Mesenteric fat pad (tissue), 1 donor: Measurements from ENCODE around the gene ADAM33. TPM values are rescaled to one million over a fixed set of nuclear protein-coding genes. Genes with fewer than 3 reads are reported as not detected.

Experiments used
- DNase-seq: peaks from one replicate; pipeline ENCODE4 v3.0.0-alpha.2; 2020; ENCODE audit warnings: low spot score
- total RNA-seq: library from RNA; stranded (reverse); fragmentation: NEBNext Ultra II Directional; extraction: Animal tissue kit (Norgen Biotek cat#: 25700); gene quantifications from one replicate; pipeline ENCODE4 v1.2.1, GENCODE V29; 2021
- donor health status: DM: yes; HTN: yes; CAD: no.

The ADAM33 gene
- total RNA-seq, 1 donor from 2014 or later: 30.7 TPM

GRCh38 chr20:3687655-3688054 lies 5.8 kb upstream of the ADAM33 start:
- DNase-seq: no peak

DNA sequence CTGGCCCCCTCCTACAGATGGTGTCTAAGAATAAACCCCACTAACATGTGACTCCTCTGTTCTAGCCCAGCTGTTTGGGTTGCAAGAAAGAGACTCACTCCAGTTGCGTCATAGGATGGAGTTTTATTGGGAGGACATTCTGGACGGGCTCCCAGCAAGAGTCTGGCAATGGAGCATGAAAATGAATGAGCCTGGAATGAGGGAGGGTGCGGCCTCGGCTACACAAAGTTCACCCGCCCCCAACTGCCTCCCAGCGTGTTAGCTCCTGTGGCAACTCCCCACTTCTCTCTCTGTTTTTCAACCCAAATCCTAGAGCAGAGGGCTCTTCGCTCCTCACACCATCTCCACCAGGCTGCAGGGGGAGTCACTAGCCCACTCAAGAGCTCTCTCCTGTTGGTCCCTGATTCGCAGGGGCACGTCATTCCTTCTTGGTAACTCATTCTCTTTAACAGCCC lies 5.1 kb upstream of the ADAM33 start:
- no peak for DNase-seq

DNA sequence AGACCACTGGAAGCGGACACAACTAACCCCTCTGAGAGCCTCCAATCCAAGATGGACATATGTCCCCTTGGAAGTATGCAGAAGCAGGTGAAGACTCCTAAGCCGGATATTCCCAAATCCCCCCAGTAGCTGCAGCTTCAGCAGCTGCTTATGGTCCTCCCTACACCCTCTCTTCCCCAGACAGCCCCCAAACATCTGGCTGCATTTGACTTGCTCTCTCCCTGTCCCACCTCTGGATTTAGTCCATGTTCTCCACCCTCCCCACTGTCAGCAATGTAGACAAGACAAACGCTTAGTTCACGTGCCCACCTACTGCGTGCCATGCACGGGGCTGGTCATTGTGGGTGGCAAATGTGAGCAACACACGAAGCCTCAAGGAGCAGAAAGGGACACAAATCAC lies 4.6 kb upstream of the ADAM33 start:
- no peak for DNase-seq

- no peak for DNase-seq
These were observed 3.5 kb upstream of the ADAM33 start for GRCh38 chr20:3685341-3685740.

- DNase-seq: no peak
These were observed 369 bp downstream of the ADAM33 start for GRCh38 chr20:3681352-3681930.

GRCh38 chr20:3680701-3681351 lies 984 bp downstream of the ADAM33 start:
- DNase-seq: no peak

GRCh38 chr20:3679749-3680700 lies 1.8 kb downstream of the ADAM33 start:
- no peak for DNase-seq

GRCh38 chr20:3678856-3679720 lies 2.7 kb downstream of the ADAM33 start:
- no peak for DNase-seq

DNA sequence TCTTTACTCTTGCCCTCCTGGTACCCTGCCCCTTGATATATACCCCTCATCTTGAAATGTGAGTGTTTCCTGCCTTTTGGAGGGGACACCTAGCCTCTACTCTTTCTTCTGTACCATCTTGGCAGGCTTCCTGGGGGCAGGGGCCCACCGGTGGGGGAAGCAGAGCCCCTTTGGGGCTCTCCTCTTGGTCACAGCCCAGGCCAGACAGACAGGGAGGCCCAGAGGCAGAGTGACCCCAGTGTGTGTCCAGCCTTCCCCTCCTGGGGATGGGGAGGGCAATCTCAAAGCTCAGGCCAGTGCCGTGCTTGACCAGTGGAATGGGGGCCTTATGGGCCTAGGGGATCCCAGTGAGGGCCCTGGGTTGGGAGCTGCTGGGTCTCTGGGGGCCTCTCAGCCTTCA lies 3.6 kb downstream of the ADAM33 start:
- no peak for DNase-seq

DNA sequence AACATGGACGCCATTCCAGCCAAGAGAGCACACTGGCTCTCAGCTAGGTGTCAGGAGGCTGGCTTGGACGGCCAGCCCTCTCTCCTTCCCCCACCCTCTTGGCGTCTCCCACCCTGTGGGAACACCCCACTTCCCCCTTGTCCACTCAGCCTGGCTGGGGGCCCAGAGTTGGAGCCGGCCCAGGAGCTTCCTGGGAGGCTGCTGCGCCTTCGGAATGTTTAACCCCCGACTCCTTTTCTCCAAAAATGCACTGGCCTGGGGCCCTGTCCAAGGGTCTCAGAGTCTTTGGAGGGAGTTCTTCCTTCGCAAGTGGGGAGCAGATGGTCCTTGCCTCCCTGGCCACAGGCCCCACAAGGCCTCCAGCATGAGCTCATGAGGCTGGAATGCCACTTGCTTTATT lies 4.1 kb downstream of the ADAM33 start:
- no peak for DNase-seq

DNA sequence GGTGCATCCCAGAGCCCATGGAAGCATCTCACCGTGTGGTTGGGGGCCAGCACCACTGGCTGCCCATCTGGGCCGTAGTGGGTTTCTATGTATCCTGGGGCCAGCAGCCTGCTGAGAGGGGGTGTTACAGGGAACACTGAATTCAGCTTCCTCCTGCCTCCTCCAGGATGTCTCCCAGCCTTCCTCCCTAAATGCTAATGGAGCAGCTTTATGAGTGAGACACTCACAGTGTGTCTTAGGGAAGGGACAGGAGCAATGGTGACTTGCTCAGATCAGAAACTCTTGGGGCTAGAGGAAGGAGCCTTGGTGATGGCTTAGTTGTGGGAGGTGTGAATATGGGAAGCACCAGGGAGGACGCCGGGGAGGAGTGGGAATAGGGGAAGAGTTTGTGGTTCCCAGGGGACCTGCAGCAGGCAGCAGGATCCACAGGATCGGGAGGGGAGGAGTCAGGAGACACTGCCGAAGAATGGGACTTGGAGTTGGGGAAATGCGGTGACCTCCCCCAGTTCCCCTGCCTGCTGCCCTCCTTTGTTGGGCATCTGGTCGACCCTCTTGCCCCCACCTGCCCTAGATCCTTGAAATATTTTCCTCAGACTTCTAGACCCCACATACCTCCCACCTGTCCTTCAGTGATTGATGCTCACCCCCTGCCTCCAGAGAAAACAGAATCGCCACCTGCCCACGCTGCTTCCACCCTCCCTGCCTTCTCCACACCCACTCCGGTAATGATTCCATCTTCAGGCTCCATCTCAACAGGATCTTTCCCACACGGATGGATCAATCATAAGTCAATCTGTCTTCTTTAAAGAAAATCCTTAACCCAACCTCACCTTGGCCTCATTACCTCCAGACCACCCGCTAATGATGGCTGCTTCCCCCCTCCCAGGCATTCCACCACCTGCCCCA lies 6.6 kb downstream of the ADAM33 start:
- DNase-seq: no peak

GRCh38 chr20:3674447-3674846 lies 7.4 kb downstream of the ADAM33 start:
- no peak for DNase-seq

DNA sequence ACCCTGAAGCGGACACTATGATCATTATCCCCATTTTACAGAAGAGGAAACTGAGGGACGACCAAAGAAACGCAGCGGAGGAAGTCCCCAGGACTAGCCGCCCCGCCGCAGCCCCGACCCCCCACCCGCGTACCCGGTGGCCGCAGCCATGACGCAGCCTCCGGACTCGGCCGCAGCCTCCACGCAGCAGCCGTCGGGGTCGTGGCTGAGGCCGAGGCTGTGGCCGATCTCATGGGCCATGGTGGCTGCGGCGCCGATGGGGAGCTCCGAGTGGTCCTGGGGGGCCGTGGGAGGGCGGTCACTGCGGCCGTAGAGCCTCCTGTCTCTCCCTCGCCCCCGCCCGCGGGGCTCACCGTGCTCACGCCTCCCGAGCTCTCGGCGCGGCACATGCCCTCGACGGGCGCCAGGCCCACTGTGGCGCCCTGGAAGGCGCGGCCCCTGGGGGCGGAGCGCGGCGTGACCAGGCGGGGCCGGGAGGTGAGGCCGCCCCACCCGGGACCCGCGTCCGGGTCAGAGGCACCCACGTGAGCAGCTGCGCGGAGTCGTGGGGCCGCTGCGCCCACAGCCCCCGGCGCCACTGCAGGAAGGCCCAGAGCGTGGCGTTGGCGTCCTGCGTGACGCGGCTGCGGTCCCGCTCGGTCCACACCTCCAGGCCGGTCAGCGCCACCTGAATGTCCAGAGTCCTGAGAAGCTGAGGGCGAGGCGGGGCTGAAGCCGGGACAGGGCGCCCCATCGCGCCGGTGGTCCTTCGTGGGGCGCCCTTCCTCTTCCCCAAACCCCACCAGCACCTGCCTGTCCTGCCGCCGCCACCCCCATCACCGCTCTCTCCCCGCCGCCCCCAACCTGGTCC lies 8.4 kb downstream of the ADAM33 start:
- no peak for DNase-seq

DNA sequence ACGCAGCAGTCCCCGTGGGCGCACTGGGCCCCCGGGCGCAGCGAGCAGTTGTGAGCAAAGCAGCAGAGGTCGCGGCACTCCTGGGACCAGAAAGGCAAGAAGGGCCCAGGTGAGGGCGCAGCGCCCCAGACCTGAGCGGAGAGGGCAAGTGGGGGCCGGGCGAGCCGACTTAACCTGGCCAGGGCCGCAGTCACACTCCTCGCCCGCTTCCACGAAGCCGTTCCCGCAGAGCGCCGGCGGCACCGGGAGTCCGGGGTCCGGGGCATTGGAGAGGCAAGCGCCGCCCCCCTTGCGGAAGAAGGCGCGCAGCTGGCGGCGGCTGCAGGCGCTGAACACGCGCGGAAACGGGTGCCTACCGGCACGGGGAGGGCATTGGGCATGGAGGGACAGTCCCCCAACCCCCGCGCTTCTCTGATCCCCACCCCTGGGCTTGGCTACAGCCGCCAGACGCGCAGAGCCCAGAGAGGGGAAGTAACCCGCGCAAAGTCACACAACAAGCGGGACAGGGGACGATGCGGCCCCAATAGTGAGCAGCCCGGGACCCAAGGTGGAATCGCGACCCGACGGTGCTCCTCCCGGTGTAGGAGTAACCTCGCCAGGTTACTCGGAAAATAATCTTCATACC lies 9.2 kb downstream of the ADAM33 start:
- DNase-seq: no peak

DNA sequence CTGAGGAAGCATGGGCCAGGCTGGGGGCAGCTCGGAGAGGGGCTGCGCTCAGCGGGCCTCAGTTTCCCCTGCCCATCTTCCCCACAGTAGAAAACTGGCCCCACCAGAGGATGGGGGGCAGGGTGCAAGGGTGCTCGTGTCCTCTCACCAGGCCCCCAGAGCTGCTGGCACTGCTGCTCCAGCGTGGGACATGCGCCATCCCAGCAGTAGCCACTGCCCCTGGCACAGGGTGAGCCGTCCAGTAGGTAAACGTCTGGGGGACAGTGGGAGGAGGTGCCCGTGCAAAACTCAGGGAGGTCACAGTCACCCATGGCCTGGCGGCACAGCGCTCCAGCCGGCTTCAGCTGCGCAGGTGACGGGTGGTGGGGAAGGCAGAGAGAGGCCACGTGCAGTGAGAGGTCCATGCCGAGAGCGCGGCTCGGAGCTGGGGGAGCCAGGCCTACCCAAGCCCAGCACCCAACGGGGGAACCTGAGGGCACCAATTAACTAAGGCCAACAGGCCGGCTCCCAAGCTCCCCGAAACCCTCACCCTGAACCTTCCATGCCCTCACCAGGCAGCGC lies 9.7 kb downstream of the ADAM33 start:
- DNase-seq: no peak

- DNase-seq: no peak
These were observed 10.9 kb downstream of the ADAM33 start for GRCh38 chr20:3670945-3671344.

DNA sequence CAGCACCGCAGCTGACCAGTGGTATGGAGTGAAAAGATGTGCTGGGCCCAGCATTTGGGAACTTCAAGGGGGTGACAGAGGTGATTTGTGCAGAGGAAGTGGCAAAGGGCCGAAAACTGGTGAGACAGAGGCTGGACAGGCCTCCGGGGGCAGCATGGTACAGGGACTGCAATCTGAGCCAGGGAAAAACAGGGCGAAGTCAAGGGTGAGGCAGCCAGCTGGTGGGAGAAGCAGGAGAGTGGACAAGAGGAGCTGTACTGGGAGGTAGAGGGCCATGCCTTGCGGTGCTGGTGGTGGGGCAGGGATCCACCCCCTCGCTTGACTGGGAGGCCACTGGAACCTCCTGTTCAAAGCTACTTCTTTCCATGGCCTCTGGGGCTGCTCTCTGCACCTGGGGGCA lies 11.3 kb downstream of the ADAM33 start:
- DNase-seq: no peak

- DNase-seq: no peak
These were observed 12.0 kb downstream of the ADAM33 start for GRCh38 chr20:3669710-3670367.
